Panc1 (cell line): ENCODE measurements around the gene EDAR.

Experiments used
- CTCF ChIP-seq: fragments of 450-650 bp; IDR thresholded peaks from 2 replicates; pipeline ENCODE4 v1.5.1; 2017; ENCODE audit warnings: mild to moderate bottlenecking
- POLR2AphosphoS5 ChIP-seq: IDR thresholded peaks from 2 replicates; pipeline ENCODE4 v1.6.1; 2012; ENCODE audit warnings: mild to moderate bottlenecking, low read depth, low read length, moderate library complexity
- REST ChIP-seq, 2 experiments: IDR thresholded peaks; 2 replicates each; pipeline ENCODE4 v1.6.1; 2011 to 2012; ENCODE audit warnings: low read depth in 2 of 2, control low read depth in 1 of 2, low read length in 1 of 2, mild to moderate bottlenecking in 1 of 2, moderate library complexity in 1 of 2; ENCODE audit not compliant: insufficient read depth in 1 of 2
- TCF7L2 ChIP-seq: IDR thresholded peaks from 2 replicates; pipeline ENCODE4 v1.6.1; 2011; ENCODE audit warnings: mild to moderate bottlenecking, low read depth, low read length, inconsistent platforms

GRCh38 chr2:108854484-108854883, 134.5 kb downstream of the EDAR start:
- TF ChIP-seq CTCF (no peak), REST (IDR thresholded peaks at IDR 0.05; ENCODE audit: insufficient read depth in 1 of 2, low read depth in 2 of 2, low read length in 1 of 2) (no peak), POLR2AphosphoS5 (no peak), TCF7L2 (no peak)
